ENCODE data around the gene COL5A1.

The COL5A1 gene

GRCh38 chr9:134882204-134882785 lies 240.7 kb downstream of the COL5A1 start:
- H3K27ac ChIP-seq (ENCODE audit: low read length), result no peak overlapping the region
- TF ChIP-seq EZH2 (IDR thresholded peaks at IDR 0.05; ENCODE audit: borderline replicate concordance, low read depth, low read length, severe bottlenecking) (no peak), CTCF (IDR thresholded peaks at IDR 0.05; ENCODE audit: borderline replicate concordance, extremely low read depth, low read length, poor library complexity, severe bottlenecking) (no peak)
- no peaks in the 10 kb centered on the region for H3K27me3 ChIP-seq (ENCODE audit: insufficient read depth, low read length, poor library complexity)
- no peaks in the 10 kb centered on the region for H3K79me2 ChIP-seq (ENCODE audit: insufficient read depth, low read length)
- H3K4me2 ChIP-seq (ENCODE audit: insufficient read depth, low read length), result no peak overlapping the region
- H3K4me1 ChIP-seq (ENCODE audit: insufficient read depth, low read length), result no peaks in the 10 kb centered on the region
- H4K20me1 ChIP-seq (ENCODE audit: insufficient read depth, low read length), result no peaks in the 10 kb centered on the region
- DNase-seq (no peak), ATAC-seq (ENCODE audit: insufficient read depth, low read depth) (no peak)
- H3K9ac ChIP-seq (ENCODE audit: low read depth, low read length), result no peak overlapping the region
- H3K36me3 ChIP-seq (ENCODE audit: insufficient read depth, low read length), result no peaks in the 10 kb centered on the region
- H3K4me3 ChIP-seq (ENCODE audit: low read depth in 1 of 2, low read length in 2 of 2), result no peak overlapping the region
- H3K9me3 ChIP-seq (ENCODE audit: insufficient read depth, low read length, severe bottlenecking), result no peaks in the 10 kb centered on the region
- no peak overlapping the region for H2AFZ ChIP-seq (ENCODE audit: low read depth, low read length)

GRCh38 chr9:134883040-134883782 lies 241.6 kb downstream of the COL5A1 start:
- no peak for ATAC-seq (ENCODE audit: insufficient read depth, low read depth)
- no peak overlapping the region for H3K4me2 ChIP-seq (ENCODE audit: insufficient read depth, low read length)
- no peaks in the 10 kb centered on the region for H3K27me3 ChIP-seq (ENCODE audit: insufficient read depth, low read length, poor library complexity)
- no peak overlapping the region for H3K27ac ChIP-seq (ENCODE audit: low read length)
- no peak overlapping the region for H3K4me3 ChIP-seq (ENCODE audit: low read depth in 1 of 2, low read length in 2 of 2)
- H4K20me1 ChIP-seq (ENCODE audit: insufficient read depth, low read length), result no peaks in the 10 kb centered on the region
- H3K9ac ChIP-seq (ENCODE audit: low read depth, low read length), result no peak overlapping the region
- DNase-seq, result no peak
- no peak overlapping the region for H2AFZ ChIP-seq (ENCODE audit: low read depth, low read length)
- no peaks in the 10 kb centered on the region for H3K79me2 ChIP-seq (ENCODE audit: insufficient read depth, low read length)
- no peaks in the 10 kb centered on the region for H3K4me1 ChIP-seq (ENCODE audit: insufficient read depth, low read length)
- TF ChIP-seq CTCF (IDR thresholded peaks at IDR 0.05; ENCODE audit: borderline replicate concordance, extremely low read depth, low read length, poor library complexity, severe bottlenecking) (no peak), EZH2 (IDR thresholded peaks at IDR 0.05; ENCODE audit: borderline replicate concordance, low read depth, low read length, severe bottlenecking) (no peak)
- no peaks in the 10 kb centered on the region for H3K9me3 ChIP-seq (ENCODE audit: insufficient read depth, low read length, severe bottlenecking)
- H3K36me3 ChIP-seq (ENCODE audit: insufficient read depth, low read length), result no peaks in the 10 kb centered on the region

- Histone ChIP-seq H3K4me1 (ENCODE audit: insufficient read depth, low read length) (no peaks in the 10 kb centered on the region), H3K9ac (ENCODE audit: low read depth, low read length) (no peak overlapping the region), H4K20me1 (ENCODE audit: insufficient read depth, low read length) (no peaks in the 10 kb centered on the region), H3K36me3 (ENCODE audit: insufficient read depth, low read length) (no peaks in the 10 kb centered on the region), H2AFZ (ENCODE audit: low read depth, low read length) (no peak overlapping the region), H3K27me3 (ENCODE audit: insufficient read depth, low read length, poor library complexity) (no peaks in the 10 kb centered on the region), H3K9me3 (ENCODE audit: insufficient read depth, low read length, severe bottlenecking) (no peaks in the 10 kb centered on the region), H3K27ac (ENCODE audit: low read length) (no peak overlapping the region), H3K4me2 (ENCODE audit: insufficient read depth, low read length) (no peak overlapping the region), H3K79me2 (ENCODE audit: insufficient read depth, low read length) (no peaks in the 10 kb centered on the region), H3K4me3 (ENCODE audit: low read depth in 1 of 2, low read length in 2 of 2) (no peak overlapping the region)
- no peak for ATAC-seq (ENCODE audit: insufficient read depth, low read depth)
- TF ChIP-seq EZH2 (IDR thresholded peaks at IDR 0.05; ENCODE audit: borderline replicate concordance, low read depth, low read length, severe bottlenecking), result no peak
- no peak for TF ChIP-seq CTCF (IDR thresholded peaks at IDR 0.05; ENCODE audit: borderline replicate concordance, extremely low read depth, low read length, poor library complexity, severe bottlenecking)
- no peak for DNase-seq
These were observed 242.9 kb downstream of the COL5A1 start for GRCh38 chr9:134884492-134884891.

Measured in DND-41 (cell line).